NK-92 (cell line): Measurements from ENCODE around the gene JAGN1.
"Not testable (repeated sequence)": the region's sequence is repeated elsewhere in the genome, so short reads cannot be mapped to it uniquely, and the experiment has no call there.

Source experiments
- DNase-seq: peaks from one replicate; lab custom pipeline; 2025; ENCODE audit not compliant: unreplicated experiment; lab: John Stamatoyannopoulos, UW

Gene JAGN1

GRCh38 chr3:9897408-9898372 lies 7.3 kb downstream of the JAGN1 start:
- DNase-seq = no peak

GRCh38 chr3:9898467-9899241 lies 8.2 kb downstream of the JAGN1 start:
- no peak for DNase-seq

GRCh38 chr3:9899289-9899791 lies 8.9 kb downstream of the JAGN1 start:
- DNase-seq = no peak

- DNase-seq = not testable (repeated sequence)
These were observed 10.6 kb downstream of the JAGN1 start for GRCh38 chr3:9900965-9901415.

GRCh38 chr3:9901967-9902366 lies 11.6 kb downstream of the JAGN1 start:
- DNase-seq = no peak

GRCh38 chr3:9902372-9903237 lies 12.2 kb downstream of the JAGN1 start, which contains the start of gene IL17RE:
TSS of gene IL17RE (plus strand) at chr3:9902848. CDS start at chr3:9902933, 85 bp downstream.
- no peak for DNase-seq

GRCh38 chr3:9903238-9903624 lies 12.8 kb downstream of the JAGN1 start:
- DNase-seq = no peak

GRCh38 chr3:9903904-9904303 lies 13.5 kb downstream of the JAGN1 start:
- DNase-seq = no peak

- no peak for DNase-seq
These were observed 16.1 kb downstream of the JAGN1 start for GRCh38 chr3:9906480-9906879.

- no peak for DNase-seq
These were observed 17.9 kb downstream of the JAGN1 start for GRCh38 chr3:9908286-9908685.

GRCh38 chr3:9909221-9910013 lies 19.0 kb downstream of the JAGN1 start:
- no peak for DNase-seq

GRCh38 chr3:9911863-9912262 lies 21.5 kb downstream of the JAGN1 start:
- no peak for DNase-seq

GRCh38 chr3:9912294-9912935 lies 22.0 kb downstream of the JAGN1 start:
- no peak for DNase-seq

- no peak for DNase-seq
These were observed 23.2 kb downstream of the JAGN1 start for GRCh38 chr3:9913601-9914000.

- DNase-seq = no peak
These were observed 23.6 kb downstream of the JAGN1 start for GRCh38 chr3:9914011-9914410.

- no peak for DNase-seq
These were observed 24.3 kb downstream of the JAGN1 start for GRCh38 chr3:9914559-9915253.

- DNase-seq = no peak
These were observed 25.1 kb downstream of the JAGN1 start for GRCh38 chr3:9915254-9916141.

- no peak for DNase-seq
These were observed 25.9 kb downstream of the JAGN1 start for GRCh38 chr3:9916346-9916733.
